IPS-18c (cell line): ENCODE data around the gene ELL3.
A peak's percentile ranks its signal among the peaks of the same experiment; 100 is the strongest.

Experiments used
- H3K4me3 ChIP-seq: 2 replicates; pipeline ENCODE4 v1.7.0; 2013; ENCODE audit warnings: low read depth, mild to moderate bottlenecking, low read length, moderate library complexity; ENCODE audit not compliant: insufficient read depth
- H3K9me3 ChIP-seq: one replicate; pipeline ENCODE4 v1.6.1; 2013; ENCODE audit warnings: mild to moderate bottlenecking, low read length, moderate library complexity; ENCODE audit not compliant: control insufficient read depth, insufficient read depth

The ELL3 gene

DNA sequence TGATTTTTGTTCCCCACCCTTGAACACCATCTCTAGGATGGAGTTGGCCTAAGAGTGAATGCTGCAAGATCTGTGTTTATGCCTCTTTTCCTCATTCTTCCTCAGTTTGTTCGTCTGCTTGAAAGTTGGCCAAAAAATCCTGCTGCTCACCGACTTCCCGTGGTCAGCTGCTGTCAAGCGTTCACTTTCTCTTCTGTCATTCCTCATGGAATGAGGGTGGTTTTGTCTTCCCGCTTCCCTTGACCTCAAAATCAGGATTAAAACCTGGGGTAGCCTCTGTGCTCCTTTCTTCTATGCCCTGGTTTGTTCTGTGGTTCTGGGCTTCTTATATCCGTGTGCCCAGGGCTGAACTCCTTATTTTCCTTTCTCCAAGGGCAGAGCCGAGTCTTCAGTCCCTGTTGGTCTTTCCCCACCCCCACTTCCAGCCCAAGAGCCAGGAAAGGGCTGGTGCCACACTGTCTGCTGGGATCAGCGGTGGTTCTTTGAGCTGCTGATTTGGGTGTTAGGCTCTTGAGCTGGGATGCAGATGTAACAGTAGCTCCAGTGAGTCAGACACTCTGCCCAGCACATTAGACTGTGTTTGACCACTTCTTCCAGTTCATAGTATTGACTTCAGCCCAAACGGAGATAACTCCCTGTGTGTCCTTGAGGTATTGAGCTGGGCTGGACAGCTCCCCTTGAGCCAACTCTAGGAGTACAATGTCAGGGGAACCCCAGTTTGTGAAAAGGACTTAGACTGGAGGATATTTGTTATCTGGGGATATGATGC is 17.7 kb upstream of the ELL3 start:
- no peaks in the 10 kb centered on the region for H3K9me3 ChIP-seq
- H3K4me3 ChIP-seq = peak overlapping the region; percentile 22

DNA sequence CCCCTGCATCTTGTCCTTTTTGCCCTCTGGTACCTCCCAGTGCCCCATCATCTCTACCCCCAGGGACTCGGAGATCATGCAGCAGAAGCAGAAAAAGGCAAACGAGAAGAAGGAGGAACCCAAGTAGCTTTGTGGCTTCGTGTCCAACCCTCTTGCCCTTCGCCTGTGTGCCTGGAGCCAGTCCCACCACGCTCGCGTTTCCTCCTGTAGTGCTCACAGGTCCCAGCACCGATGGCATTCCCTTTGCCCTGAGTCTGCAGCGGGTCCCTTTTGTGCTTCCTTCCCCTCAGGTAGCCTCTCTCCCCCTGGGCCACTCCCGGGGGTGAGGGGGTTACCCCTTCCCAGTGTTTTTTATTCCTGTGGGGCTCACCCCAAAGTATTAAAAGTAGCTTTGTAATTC is 16.9 kb upstream of the ELL3 start:
- no peaks in the 10 kb centered on the region for H3K9me3 ChIP-seq
- H3K4me3 ChIP-seq = peak overlapping the region; percentile 100

DNA sequence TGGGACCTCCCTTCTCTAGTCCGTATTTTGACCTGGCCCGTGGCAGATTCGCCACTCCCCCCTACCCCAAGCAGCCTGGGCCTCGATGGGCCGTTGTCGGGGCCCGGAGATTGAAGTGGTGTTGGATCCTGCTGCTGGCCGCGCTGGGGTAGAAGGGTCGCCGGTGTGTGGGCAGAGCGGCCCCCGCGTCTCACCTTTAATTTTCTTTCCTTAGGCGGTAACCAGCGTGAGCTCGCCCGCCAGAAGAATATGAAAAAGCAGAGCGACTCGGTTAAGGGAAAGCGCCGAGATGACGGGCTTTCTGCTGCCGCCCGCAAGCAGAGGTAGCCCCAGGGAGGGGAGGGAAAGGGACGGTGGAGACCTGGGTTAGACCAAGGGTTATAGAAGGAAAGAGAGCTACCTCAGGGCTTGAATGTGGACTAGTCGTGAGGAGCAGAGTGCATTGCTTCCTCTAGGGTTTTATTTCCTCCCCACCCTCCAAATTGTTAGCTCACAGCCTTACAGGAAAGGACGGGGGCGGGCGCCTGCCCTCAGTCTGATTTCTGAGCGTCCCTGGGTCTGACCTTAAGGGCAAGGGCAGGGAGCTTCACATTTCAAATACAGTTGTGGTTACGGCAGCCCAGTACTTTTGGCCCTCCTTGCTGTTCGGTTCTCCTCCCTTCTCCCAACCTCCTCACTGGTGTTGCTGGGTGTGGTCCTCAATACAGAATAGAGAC is 16.2 kb upstream of the ELL3 start:
- no peaks in the 10 kb centered on the region for H3K9me3 ChIP-seq

DNA sequence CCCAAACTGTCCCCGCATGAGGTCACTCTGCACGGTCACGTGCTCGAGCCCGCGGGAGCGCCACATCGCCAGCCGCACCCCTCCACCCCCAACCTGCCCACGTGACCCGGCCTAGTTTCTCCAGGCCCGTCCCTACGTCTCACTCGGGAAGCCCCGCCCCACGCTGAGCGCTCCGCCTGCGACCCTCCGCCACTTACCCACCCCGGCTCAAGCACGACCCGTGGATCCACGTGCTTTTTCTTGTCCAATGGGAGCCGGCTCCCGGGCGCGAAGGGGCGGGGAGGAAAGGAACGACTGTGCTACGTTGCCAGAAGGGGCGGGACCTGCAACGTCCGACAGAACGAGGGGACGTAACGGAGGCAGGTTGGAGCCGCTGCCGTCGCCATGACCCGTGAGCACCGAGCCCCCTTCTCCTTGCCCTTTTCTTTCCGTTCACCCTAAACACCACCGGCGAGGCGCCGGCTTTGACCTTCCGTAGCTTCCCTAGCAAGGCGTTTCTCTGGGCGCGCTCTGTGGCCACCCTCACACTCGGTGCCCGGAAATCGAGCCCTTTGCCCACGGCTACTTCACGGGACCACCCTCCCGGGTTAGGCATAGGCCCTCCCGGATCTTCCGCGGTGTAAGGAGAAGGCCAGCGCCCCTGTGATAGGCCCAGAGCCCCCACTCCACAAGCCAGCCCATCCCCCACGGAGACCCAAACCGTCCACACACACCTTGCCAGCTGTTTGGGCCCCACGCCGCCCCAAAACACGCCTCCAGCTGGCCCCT is 15.4 kb upstream of the ELL3 start, which contains the start of gene SERF2:
TSS of gene SERF2 (plus strand) at position 328 of the 768 bp plus-strand sequence. CDS start at position 385, 57 bp downstream.
- Histone ChIP-seq H3K9me3 (no peaks in the 10 kb centered on the region), H3K4me3 (peak within 1 kb of the TSS; percentile 100)

More for the DNA sequence above, 16.2 kb upstream of the ELL3 start:
- peak overlapping the region; percentile 100 for H3K4me3 ChIP-seq

DNA sequence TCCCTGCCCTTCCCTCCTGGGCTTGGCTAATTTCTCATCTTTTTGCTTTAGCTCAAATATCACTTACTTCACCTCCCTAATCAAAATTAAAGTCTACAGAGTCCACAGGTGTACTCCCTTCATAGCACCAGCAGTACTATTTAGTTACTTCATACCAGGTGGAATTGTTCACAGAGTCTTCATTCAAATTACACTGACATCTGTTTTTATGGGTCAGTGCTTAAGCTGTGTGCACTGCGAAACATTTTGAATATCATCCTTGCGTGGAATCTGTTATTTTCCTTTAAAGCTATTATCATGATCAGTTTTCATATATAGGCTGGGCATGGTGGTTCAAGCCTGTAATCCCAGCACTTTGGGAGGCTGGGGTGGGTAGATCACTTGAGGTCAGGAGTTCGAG is 12.6 kb upstream of the ELL3 start:
- Histone ChIP-seq H3K9me3 (peaks cover 2% of the 10 kb centered on the region), H3K4me3 (no peak overlapping the region)

DNA sequence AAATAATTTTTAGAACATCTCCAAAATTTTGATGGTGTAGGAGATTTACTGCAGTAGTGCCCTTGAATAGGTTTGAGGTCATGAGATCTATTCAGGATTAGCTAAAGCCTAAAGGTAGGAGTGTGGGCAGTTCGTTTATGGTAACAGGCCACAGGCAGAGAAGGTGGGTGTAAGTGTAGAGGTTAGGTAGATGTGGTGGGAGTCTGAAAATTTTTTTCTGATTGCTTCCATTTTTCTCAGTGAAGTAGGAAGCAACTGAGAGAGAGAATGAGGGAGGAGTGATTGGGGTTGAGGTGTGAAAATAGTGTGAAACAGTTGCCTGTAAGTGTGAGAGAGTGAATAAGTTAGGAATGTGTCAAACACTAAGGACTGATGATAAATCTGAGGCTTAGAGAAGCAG is 2.2 kb upstream of the ELL3 start:
- H3K4me3 ChIP-seq = no peak overlapping the region

DNA sequence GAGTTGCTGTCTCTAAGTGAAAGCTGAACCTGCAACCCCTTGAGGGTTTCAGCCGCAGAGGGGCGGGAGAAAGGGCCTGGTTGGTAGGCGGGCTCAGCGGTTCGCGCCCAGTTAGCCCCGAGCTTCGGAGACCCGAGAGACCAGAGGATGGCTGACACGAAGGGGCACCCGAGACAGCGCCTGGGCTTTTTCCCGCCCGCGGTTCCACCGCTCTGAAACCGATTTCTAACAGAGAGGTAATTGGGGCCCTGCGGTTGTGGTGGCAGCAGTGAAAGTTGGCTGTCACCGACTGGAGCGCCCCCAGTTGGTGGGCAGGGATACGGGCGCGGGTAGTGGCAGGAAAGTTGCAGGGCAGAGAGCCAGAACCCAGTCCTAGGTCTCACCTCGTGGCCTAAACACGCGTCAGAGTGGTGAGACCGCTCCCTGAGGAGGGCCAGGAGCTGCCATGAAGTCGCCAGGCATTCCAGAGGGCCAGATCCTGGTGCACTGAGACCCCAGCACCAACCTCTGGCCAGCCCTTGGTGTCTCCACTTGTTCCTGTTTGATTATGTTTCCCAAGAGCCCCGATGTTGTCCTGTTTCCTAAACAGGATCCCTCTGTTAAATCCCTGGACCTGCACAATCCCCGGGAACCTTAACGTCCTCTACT is 625 bp upstream of the ELL3 start:
- Histone ChIP-seq H3K9me3 (no peaks in the 10 kb centered on the region), H3K4me3 (peak overlapping the region; percentile 87)

More for the DNA sequence above, 2.2 kb upstream of the ELL3 start:
- H3K9me3 ChIP-seq = no peaks in the 10 kb centered on the region

DNA sequence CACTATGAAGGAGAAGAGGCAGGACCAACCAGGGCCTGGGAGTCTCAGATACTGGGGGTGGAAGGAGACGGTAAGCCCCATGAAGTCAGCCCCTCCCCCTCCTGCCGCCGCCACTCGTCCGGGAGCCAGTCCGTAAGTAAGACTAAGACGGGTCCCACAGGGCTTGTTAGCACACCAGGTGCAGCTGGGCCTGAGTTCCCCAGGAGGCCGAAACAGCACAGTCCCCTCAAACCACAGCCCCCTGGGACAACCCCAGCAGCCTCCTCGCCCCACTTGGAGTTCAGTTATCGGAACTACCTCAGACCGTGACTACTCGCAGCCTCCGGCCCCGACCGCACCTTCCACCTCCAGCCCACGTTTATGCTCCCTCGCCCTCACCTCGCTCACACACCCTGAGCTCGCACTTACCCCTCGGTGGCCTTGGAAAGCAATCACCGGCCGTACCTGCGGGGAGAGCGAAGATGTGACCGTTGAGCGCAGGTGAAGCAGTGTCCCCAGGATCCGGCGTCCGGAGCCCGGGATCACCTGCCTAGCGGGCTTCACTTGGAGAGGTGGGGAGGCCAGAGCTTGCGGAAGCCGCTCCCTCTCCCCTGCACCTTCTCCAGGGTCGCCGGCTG is 557 bp downstream of the ELL3 start:
- H3K9me3 ChIP-seq = no peaks in the 10 kb centered on the region
- peak overlapping the region; percentile 87 for H3K4me3 ChIP-seq

DNA sequence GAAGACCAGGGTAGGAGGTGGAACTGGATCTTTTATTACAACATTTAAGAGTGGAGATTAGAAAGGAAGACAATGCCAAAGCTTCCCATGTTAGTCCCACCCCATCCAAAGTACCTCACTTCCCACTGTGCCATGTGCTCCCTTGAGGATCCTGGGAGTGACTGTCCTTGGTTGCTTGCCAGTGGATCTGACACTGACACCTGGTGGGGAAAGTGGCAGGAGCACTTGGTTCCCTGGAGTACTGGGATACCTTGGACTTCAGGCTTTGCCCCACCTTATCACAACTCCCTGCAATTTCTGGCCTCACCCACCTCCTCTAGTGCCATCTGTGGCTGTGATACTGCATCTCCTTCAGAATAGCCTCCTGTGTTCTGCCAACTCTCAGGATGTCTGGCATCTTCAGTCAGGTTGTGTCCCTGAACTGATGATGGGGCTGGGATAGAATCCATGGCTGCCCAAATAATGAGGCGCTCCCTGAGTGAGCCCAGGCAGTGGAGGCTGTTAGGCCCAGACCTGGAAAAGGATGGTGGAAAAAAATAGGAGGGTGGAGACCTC is 1.3 kb downstream of the ELL3 start:
- Histone ChIP-seq H3K9me3 (no peaks in the 10 kb centered on the region), H3K4me3 (peak overlapping the region; percentile 87; the same call in 1 of the 2 replicates)

DNA sequence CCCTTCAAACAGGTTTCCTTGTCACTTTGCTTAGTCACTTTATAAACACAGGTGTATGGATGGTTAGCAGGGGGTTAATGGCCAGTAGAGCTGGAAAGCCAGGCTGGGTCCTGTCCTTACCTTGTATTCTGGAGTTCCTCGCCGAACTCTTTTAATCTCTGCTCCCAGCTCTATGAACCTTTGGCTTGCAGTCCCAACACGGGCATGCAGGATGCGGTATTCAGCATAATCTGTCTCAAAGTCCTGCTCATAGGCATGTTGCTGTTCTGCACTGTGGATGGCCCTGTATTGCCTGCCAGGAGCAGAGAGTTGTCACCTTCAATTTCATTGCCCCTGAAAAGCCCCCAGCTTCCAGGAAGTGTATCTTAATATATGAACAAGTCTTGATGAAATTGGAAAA is 2.7 kb downstream of the ELL3 start:
- Histone ChIP-seq H3K4me3 (no peak overlapping the region), H3K9me3 (no peaks in the 10 kb centered on the region)

DNA sequence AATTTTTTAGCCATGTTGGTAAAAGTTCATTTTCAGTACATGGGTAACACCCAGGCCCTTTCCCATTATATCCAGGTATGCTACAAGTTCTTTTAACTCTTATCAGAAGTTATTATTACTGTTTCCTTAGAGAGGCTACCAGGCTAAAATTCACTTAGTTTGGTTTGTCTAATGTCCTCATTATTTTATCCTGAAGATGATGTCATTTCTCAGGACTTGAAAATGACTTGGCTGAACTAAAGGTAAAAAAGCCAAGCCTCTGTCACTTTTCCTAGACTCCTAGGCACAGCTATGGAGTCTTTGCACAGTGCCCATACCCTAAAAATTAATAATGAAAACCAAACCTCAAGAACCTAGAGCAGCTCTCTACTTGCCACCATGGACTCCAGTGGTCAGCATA is 4.1 kb downstream of the ELL3 start:
- Histone ChIP-seq H3K4me3 (no peak overlapping the region), H3K9me3 (no peaks in the 10 kb centered on the region)

DNA sequence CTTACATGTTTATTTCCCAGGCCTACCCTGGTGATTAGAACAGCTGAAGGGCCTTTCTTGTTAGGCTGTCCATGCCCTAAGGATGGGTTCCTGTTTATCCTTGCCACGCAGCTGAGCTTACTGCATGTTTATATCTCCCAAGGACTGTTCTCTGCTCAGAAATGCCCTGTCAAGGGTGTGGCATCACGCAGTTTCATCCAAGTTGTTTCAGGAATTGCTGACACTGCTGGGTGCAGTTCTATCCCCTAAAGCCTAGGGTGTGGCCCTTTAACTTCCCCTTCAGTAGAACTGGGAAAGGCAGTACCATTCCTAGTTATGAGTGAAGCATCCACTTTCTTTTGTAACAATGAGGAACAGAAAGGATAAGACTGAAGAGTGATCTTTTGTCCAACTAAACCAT is 5.0 kb downstream of the ELL3 start:
- Histone ChIP-seq H3K4me3 (no peak overlapping the region), H3K9me3 (no peaks in the 10 kb centered on the region)

DNA sequence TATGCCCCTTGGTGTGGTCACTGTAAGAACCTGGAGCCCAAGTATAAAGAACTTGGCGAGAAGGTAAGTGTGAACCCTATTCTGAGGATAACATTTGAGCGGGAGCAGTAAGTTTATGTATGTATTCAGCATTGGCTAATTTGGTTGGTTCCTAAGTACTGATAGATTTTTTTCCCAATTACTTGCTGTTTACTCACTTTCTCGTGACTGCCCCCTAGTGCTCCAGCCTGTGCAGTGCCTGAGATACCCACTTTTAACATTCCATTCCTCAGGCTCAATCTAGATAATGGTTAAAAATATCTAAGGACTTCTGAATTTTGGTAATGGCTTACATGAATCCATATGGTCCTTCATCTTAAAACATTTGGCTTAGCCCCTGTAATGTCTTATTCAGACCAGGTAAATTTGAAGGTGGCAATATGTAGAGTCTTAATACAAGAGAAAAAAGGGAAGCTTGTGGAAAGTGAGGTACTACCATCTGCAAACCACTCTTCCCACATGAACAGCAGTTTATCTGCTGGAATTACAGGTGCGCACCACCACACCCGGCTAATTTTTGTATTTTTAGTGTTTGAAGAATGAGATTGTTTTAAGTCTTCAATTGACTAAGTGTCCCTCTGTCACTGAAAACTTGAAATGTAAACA is 7.1 kb downstream of the ELL3 start:
- Histone ChIP-seq H3K9me3 (no peaks in the 10 kb centered on the region), H3K4me3 (no peak overlapping the region)

DNA sequence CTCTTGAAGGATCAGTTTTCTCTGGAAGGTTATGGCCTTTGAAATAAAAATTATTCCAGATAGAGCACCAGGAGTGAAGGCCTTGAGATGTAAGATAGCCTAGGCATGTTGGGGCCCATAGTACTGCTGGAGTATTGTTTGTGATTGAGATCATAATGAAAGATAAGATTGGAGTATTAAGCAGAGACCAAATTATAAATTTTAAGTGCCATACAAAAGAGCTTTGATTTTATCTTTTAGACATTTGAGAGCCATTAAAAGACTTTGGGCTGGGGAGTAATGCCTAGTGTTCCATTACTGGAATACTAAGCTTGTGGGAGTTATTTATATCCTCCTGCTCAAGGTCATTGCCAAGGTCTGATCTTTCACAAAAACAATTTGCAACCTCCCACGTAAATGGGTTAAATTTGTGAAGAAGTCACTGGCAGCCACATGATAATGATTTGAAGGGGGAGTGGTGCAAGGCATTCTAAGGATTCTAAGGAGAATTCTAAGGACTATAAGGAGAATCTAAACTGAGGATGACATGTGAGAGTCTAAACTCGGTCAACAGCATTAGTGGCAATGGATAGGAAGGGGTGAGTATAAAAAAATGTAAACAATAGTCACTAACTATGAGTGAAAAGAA is 12.8 kb downstream of the ELL3 start:
- Histone ChIP-seq H3K9me3 (no peaks in the 10 kb centered on the region), H3K4me3 (no peak overlapping the region)

DNA sequence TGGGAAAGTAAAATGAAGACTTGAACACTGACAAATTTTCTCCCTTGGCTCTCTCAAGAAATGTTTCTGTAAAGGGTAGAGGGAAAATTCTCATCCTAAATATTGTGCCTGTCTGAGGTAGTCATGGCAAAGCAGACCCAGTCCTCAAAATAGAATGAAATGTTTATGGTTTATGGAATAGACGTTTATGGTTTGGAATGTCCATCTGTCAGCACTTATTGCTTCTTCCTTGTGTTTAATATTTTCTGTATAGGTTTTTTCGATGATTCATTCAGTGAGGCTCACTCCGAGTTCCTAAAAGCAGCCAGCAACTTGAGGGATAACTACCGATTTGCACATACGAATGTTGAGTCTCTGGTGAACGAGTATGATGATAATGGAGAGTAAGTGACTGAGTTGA is 13.9 kb downstream of the ELL3 start:
- H3K4me3 ChIP-seq = no peak overlapping the region
- no peaks in the 10 kb centered on the region for H3K9me3 ChIP-seq

DNA sequence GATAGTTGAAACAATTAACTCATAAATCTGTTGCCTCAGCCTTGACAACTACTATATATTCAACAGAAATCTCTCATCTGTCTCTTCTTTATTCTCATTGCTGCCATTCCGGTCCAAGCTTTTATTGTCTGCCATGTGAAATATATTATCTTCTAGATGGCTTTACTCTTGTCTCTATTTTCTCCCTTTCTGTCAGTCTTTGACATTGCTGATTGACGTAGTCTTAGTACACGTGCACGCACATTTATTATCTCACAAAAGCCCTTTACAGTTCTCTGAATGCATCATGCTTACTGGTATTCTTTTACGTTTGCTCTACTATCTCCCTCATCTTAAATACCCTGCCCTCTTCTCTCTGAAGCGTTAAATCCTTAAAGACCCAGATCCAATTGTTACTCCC is 24.9 kb downstream of the ELL3 start:
- Histone ChIP-seq H3K9me3 (no peaks in the 10 kb centered on the region), H3K4me3 (no peak overlapping the region)
